SK-N-SH (cell line): ENCODE measurements around the gene ZEB2. TPM values are rescaled to one million over a fixed set of nuclear protein-coding genes. Genes with fewer than 3 reads are reported as not detected.

ENCODE experiments used
- CTCF ChIA-PET: fragments of 300-600, 350-600 bp; formaldehyde crosslinking; extraction: SDS; loops from one replicate; lab custom pipeline; 2021; lab: Yijun Ruan, JAX
- POLR2A ChIA-PET: fragments of 350-600 bp; sonication (Branson Sonifier 250); formaldehyde crosslinking; extraction: SDS; loops from one replicate; lab custom pipeline; 2020; ENCODE audit warnings: antibody characterized with exemption, inconsistent platforms; lab: Yijun Ruan, JAX
- DNase-seq: peaks from one replicate; pipeline ENCODE4 v3.0.0; 2012
- H2AFZ ChIP-seq: fragments of 200-600 bp; sonication (generic); 2 replicates; pipeline ENCODE4 v1.8.1; 2016; ENCODE audit warnings: antibody characterized with exemption, mild to moderate bottlenecking, low read depth
- H3F3A ChIP-seq: fragments of 200-600 bp; sonication (generic); replicated peaks from 2 replicates; pipeline ENCODE3; 2016; ENCODE audit warnings: antibody characterized with exemption, mild to moderate bottlenecking; ENCODE audit not compliant: insufficient read depth
- H3K27ac ChIP-seq, 2 experiments: fragments of 200-500 bp in 1 of 2; fragments of 200-600 bp in 1 of 2; sonication (Bioruptor generic) in 1 of 2; sonication (generic), shearing (Covaris generic) in 1 of 2; 2 replicates each; pipeline versions ENCODE4 v1.5.1 to v1.6.1; 2014 to 2016; ENCODE audit warnings: low read depth in 2 of 2, inconsistent platforms in 1 of 2, low read length in 1 of 2, mild to moderate bottlenecking in 1 of 2, mixed read lengths in 1 of 2
- H3K27me3 ChIP-seq: fragments of 200-600 bp; sonication (generic), shearing (Covaris generic); 2 replicates; pipeline ENCODE4 v1.6.1; 2016; ENCODE audit warnings: mixed run types; ENCODE audit not compliant: insufficient read depth
- H3K36me3 ChIP-seq, 2 experiments: fragments of 200-500 bp in 1 of 2; fragments of 200-600 bp in 1 of 2; sonication (Bioruptor generic) in 1 of 2; sonication (generic) in 1 of 2; replicated peaks in 1 of 2; 2 replicates each; pipeline versions ENCODE3 to v1.5.1; 2014 to 2016; ENCODE audit warnings: low read length in 1 of 2, mild to moderate bottlenecking in 1 of 2; ENCODE audit not compliant: insufficient read depth in 2 of 2, control insufficient read depth in 1 of 2
- H3K4me1 ChIP-seq, 2 experiments: fragments of 200-500 bp in 1 of 2; fragments of 200-600 bp in 1 of 2; sonication (Bioruptor generic) in 1 of 2; sonication (generic), shearing (Covaris generic) in 1 of 2; 2 replicates each; pipeline versions ENCODE4 v1.5.1 to v1.6.1; 2014 to 2016; ENCODE audit warnings: low read depth in 1 of 2, low read length in 1 of 2, mixed run types in 1 of 2; ENCODE audit not compliant: insufficient read depth in 2 of 2, control insufficient read depth in 1 of 2
- H3K4me2 ChIP-seq: fragments of 200-600 bp; sonication (generic), shearing (Covaris generic); 2 replicates; pipeline ENCODE4 v1.6.1; 2017; ENCODE audit warnings: mixed run types
- H3K4me3 ChIP-seq, 2 experiments: fragments of 200-500 bp in 1 of 2; fragments of 200-600 bp in 1 of 2; sonication (Bioruptor generic) in 1 of 2; sonication (generic), shearing (Covaris generic) in 1 of 2; 2 replicates each; pipeline versions ENCODE4 v1.5.1 to v1.8.1; 2014 to 2016; ENCODE audit warnings: low read depth in 2 of 2, inconsistent platforms in 1 of 2, low read length in 1 of 2, mild to moderate bottlenecking in 1 of 2, mixed read lengths in 1 of 2, moderate library complexity in 1 of 2
- H3K79me2 ChIP-seq: fragments of 200-600 bp; sonication (generic); 2 replicates; pipeline ENCODE4 v1.8.1; 2017; ENCODE audit warnings: mild to moderate bottlenecking; ENCODE audit not compliant: insufficient read depth
- H3K9ac ChIP-seq: fragments of 200-600 bp; sonication (generic); 2 replicates; pipeline ENCODE4 v1.6.1; 2017; ENCODE audit warnings: mixed run types
- H3K9me2 ChIP-seq: fragments of 200-600 bp; sonication (generic); 2 replicates; pipeline ENCODE4 v1.6.1; 2017; ENCODE audit warnings: mixed run types
- H3K9me3 ChIP-seq: fragments of 200-600 bp; sonication (generic); 2 replicates; pipeline ENCODE4 v1.6.1; 2017; ENCODE audit warnings: mixed run types, mild to moderate bottlenecking, moderate library complexity
- H4K20me1 ChIP-seq: fragments of 200-600 bp; sonication (generic); 2 replicates; pipeline ENCODE4 v1.6.1; 2017; ENCODE audit warnings: mild to moderate bottlenecking, mixed run types; ENCODE audit not compliant: insufficient read depth
- FOXJ3 ChIP-seq: sonication (generic); formaldehyde crosslinking; IDR thresholded peaks from 2 replicates; pipeline ENCODE4 v1.5.1; 2020; ENCODE audit warnings: mild to moderate bottlenecking, missing genetic modification reagents
- FOXM1 ChIP-seq: IDR thresholded peaks from 2 replicates; pipeline ENCODE4 v1.4.0; 2012; ENCODE audit warnings: low read depth, mild to moderate bottlenecking
- NRF1 ChIP-seq: IDR thresholded peaks from 2 replicates; pipeline ENCODE4 v1.6.1; 2012; ENCODE audit warnings: low read depth, mild to moderate bottlenecking, low read length
- POLR2AphosphoS5 ChIP-seq: IDR thresholded peaks from 2 replicates; pipeline ENCODE4 v1.6.1; 2012; ENCODE audit warnings: low read depth, low read length
- RAD21 ChIP-seq: IDR thresholded peaks from 2 replicates; pipeline ENCODE4 v1.6.1; 2012; ENCODE audit warnings: mild to moderate bottlenecking, low read length
- RXRA ChIP-seq: IDR thresholded peaks from 2 replicates; pipeline ENCODE4 v1.4.0; 2012; ENCODE audit warnings: low read depth, mild to moderate bottlenecking, borderline replicate concordance
- SMC3 ChIP-seq: IDR thresholded peaks from 2 replicates; pipeline ENCODE4 v1.6.1; 2012; ENCODE audit warnings: low read depth, low read length, improper control_type of control experiment
- TAF1 ChIP-seq: IDR thresholded peaks from 2 replicates; pipeline ENCODE4 v1.6.1; 2012; ENCODE audit warnings: low read depth, mild to moderate bottlenecking, low read length, moderate library complexity, borderline replicate concordance
- TEAD4 ChIP-seq: IDR thresholded peaks from 2 replicates; pipeline ENCODE4 v1.4.0; 2012; ENCODE audit warnings: mild to moderate bottlenecking, borderline replicate concordance; ENCODE audit not compliant: insufficient read depth
- YY1 ChIP-seq: IDR thresholded peaks from 2 replicates; pipeline ENCODE4 v1.4.0; 2012; ENCODE audit warnings: low read depth, mild to moderate bottlenecking
- ZBTB33 ChIP-seq: IDR thresholded peaks from 2 replicates; pipeline ENCODE4 v1.4.0; 2012; ENCODE audit warnings: low read depth, borderline replicate concordance
- WGBS: methylation state at CpG from one replicate; pipeline ENCODE4 v1.1.6; 2017; ENCODE audit warnings: low lambda C conversion rate; 5-methylcytosine and 5-hydroxymethylcytosine counted together
- polyA plus RNA-seq, 3 experiments: library from polyadenylated mRNA; depleted of rRNA; stranded (reverse); fragments of >200 nt; gene quantifications; 2 replicates each; pipeline ENCODE4 v1.2.3, GENCODE V29; 2012
- TF ChIP-seq, protein P1 (sequence below): IDR thresholded peaks from 2 replicates; pipeline ENCODE4 v1.6.1; 2012; ENCODE audit warnings: mild to moderate bottlenecking, low read depth, low read length, moderate library complexity

Gene ZEB2
- polyA plus RNA-seq, 1 of the 3 experiments (the other 2 are of a cell fraction), result 16.3 TPM

DNA sequence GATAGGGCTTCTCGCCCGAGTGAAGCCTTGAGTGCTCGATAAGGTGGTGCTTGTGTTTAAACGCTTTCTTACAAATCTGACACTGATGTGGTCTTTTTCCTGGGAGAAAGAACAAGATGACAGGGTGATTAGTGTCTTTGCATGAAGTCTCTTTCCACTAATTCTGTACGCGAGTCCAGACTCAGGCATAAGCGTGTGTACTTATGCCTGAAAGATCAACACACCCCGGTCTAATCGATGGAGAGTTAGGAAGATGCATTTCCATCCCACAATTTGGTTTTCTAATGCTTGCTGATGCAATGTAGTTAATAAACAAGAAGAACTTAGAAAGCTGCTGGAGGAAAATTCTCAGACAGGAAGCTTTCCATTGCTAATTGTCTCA, 130.0 kb downstream of the ZEB2 start:
- H3K27me3 ChIP-seq, result no peaks in the 10 kb centered on the region
- no peaks in the 10 kb centered on the region for H3K9me2 ChIP-seq
- WGBS, result 93% methylated on average over 9 of the region's 9 CpGs
- H3K4me2 ChIP-seq, result no peak overlapping the region
- ChIA-PET POLR2A (no interaction called here), CTCF (no interaction called here)
- H3K9ac ChIP-seq, result no peak overlapping the region
- no peaks in the 10 kb centered on the region for H4K20me1 ChIP-seq
- H3F3A ChIP-seq, result no peaks in the 10 kb centered on the region
- no peaks in the 10 kb centered on the region for H3K9me3 ChIP-seq
- no peak for DNase-seq
- no peak overlapping the region for H2AFZ ChIP-seq
- H3K4me1 ChIP-seq, result no peaks in the 10 kb centered on the region
- H3K4me3 ChIP-seq, result no peak overlapping the region
- peaks cover 57 to 81% of the 10 kb centered on the region in 2 experiments for H3K36me3 ChIP-seq
- H3K79me2 ChIP-seq, result no peaks in the 10 kb centered on the region
- H3K27ac ChIP-seq, result no peak overlapping the region
- TF ChIP-seq SMC3 (no peak), POLR2AphosphoS5 (no peak), TEAD4 (no peak), RXRA (no peak), ZBTB33 (no peak), YY1 (no peak), FOXM1 (no peak), TAF1 (no peak)

DNA sequence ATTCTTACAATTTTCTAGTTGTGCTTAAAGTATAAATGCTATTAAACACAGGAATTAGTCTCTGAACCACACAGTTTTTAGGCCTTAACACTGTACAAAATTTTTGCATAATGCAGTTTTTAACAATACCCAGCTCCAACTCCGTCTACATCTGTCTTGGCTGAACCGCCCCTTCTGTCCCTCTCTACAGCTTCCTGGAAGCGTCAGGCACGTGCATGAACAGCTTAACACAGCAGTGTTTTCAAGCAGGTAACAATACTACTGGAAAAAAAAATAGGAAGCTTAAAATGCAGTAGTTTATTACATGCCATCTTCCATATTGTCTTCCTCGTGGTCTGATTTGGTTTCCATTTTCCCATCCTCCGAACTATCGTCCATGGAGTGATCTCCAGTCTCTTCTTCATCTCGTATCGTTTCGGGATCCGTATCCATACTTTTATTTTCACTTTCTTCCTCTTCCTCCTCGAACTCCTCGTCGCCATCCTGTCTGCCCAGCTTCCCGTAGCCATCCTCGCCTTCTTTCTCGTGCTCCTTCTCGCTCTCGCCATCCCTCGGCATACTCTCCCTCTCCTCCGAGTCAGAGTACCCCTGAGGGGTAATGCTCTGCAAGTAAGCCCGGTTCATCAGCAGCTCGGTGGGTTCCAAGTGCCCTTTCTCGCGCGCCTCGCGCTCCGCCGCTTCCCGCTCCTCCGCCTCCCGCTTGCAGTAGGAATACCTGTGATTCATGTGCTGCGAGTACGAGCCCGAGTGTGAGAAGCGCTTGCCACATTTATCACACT, 130.6 kb downstream of the ZEB2 start:
- Histone ChIP-seq H3K9ac (no peak overlapping the region), H3K27ac (no peak overlapping the region), H3K4me2 (no peak overlapping the region), H4K20me1 (no peaks in the 10 kb centered on the region), H3K9me2 (no peaks in the 10 kb centered on the region), H3F3A (no peaks in the 10 kb centered on the region), H3K9me3 (no peaks in the 10 kb centered on the region), H3K27me3 (no peaks in the 10 kb centered on the region), H2AFZ (no peak overlapping the region), H3K79me2 (no peaks in the 10 kb centered on the region), H3K4me3 (no peak overlapping the region), H3K4me1 (no peaks in the 10 kb centered on the region), H3K36me3 (peaks cover 53 to 83% of the 10 kb centered on the region in 2 experiments)
- WGBS, result 94% methylated on average over 37 of the region's 37 CpGs
- POLR2A ChIA-PET, result no interaction called here
- CTCF ChIA-PET, result no interaction called here
- no peak for DNase-seq
- TF ChIP-seq RAD21 (no peak), TEAD4 (no peak), FOXM1 (no peak), FOXJ3 (CRISPR knock-in tag) (no peak), NRF1 (no peak), TAF1 (no peak), RXRA (no peak)
- TF ChIP-seq, protein P1, sequence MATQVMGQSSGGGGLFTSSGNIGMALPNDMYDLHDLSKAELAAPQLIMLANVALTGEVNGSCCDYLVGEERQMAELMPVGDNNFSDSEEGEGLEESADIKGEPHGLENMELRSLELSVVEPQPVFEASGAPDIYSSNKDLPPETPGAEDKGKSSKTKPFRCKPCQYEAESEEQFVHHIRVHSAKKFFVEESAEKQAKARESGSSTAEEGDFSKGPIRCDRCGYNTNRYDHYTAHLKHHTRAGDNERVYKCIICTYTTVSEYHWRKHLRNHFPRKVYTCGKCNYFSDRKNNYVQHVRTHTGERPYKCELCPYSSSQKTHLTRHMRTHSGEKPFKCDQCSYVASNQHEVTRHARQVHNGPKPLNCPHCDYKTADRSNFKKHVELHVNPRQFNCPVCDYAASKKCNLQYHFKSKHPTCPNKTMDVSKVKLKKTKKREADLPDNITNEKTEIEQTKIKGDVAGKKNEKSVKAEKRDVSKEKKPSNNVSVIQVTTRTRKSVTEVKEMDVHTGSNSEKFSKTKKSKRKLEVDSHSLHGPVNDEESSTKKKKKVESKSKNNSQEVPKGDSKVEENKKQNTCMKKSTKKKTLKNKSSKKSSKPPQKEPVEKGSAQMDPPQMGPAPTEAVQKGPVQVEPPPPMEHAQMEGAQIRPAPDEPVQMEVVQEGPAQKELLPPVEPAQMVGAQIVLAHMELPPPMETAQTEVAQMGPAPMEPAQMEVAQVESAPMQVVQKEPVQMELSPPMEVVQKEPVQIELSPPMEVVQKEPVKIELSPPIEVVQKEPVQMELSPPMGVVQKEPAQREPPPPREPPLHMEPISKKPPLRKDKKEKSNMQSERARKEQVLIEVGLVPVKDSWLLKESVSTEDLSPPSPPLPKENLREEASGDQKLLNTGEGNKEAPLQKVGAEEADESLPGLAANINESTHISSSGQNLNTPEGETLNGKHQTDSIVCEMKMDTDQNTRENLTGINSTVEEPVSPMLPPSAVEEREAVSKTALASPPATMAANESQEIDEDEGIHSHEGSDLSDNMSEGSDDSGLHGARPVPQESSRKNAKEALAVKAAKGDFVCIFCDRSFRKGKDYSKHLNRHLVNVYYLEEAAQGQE, result no peak
